Measurements from ENCODE around the gene RPS5.
"Not testable (repeated sequence)": the region's sequence is repeated elsewhere in the genome, so short reads cannot be mapped to it uniquely, and the experiment has no call there.

RPS5 gene

DNA sequence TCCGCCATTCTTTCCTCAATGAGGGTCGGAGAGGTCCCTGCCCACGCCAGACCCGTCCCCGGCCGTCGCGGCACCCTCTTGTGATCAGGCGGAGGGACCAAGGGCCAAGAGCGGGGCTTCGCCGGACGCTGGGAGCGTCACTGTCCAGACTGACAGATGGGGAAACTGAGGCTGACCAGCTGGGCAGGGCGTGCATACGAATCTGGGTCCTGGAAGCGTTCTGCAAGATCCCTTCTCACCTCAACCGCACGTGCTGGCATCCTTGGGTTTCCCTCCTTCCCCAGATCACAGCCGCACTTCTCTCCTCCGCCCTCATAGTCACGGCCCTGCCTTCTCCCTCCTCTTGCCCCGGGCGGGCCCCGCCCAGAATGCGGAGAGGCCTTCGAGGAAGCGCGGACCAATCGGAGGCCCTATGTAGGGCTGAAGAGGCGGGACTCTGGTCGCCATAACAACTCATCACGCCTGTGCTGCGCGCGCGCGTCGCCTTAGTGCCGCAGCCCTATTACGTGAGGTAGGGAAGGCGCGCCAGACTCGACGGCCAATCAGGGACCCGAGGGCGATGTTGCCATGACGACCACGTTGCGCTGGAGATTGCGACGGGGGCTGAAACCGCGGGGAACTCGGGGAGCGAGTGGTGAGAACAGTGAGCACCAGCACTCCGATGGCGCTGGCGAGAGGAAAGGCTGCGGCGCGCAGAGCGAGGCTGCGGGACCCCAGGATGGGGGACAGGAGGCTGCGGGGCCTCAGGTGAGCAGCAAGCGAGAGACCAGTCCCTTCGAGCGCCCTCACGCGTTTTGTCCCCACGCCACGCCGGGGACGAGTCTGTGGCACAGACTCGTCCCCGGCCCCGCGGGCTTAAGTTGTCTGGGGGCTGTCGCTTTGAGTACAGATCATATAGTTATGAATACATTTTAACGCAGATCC is 14.1 kb downstream of the RPS5 start:
- peak overlapping the region; percentile 36 for H3K27ac ChIP-seq
- in situ Hi-C loops (cut with HindIII; ENCODE audit: low pct_ligation_motif_present, low sequenced_read_pairs): no loop called here
- peak; percentile 99 for DNase-seq
- no peaks in the 10 kb centered on the region for H3K36me3 ChIP-seq (replicated peaks)
- TF ChIP-seq, protein P1, sequence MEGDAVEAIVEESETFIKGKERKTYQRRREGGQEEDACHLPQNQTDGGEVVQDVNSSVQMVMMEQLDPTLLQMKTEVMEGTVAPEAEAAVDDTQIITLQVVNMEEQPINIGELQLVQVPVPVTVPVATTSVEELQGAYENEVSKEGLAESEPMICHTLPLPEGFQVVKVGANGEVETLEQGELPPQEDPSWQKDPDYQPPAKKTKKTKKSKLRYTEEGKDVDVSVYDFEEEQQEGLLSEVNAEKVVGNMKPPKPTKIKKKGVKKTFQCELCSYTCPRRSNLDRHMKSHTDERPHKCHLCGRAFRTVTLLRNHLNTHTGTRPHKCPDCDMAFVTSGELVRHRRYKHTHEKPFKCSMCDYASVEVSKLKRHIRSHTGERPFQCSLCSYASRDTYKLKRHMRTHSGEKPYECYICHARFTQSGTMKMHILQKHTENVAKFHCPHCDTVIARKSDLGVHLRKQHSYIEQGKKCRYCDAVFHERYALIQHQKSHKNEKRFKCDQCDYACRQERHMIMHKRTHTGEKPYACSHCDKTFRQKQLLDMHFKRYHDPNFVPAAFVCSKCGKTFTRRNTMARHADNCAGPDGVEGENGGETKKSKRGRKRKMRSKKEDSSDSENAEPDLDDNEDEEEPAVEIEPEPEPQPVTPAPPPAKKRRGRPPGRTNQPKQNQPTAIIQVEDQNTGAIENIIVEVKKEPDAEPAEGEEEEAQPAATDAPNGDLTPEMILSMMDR (IDR thresholded peaks at IDR 0.05; ENCODE audit: low read depth, low read length, missing control alignments): no peak
- H3K4me3 ChIP-seq (ENCODE audit: low read depth, low read length): peak overlapping the region; percentile 75
- H3K27me3 ChIP-seq (replicated peaks): no peaks in the 10 kb centered on the region

DNA sequence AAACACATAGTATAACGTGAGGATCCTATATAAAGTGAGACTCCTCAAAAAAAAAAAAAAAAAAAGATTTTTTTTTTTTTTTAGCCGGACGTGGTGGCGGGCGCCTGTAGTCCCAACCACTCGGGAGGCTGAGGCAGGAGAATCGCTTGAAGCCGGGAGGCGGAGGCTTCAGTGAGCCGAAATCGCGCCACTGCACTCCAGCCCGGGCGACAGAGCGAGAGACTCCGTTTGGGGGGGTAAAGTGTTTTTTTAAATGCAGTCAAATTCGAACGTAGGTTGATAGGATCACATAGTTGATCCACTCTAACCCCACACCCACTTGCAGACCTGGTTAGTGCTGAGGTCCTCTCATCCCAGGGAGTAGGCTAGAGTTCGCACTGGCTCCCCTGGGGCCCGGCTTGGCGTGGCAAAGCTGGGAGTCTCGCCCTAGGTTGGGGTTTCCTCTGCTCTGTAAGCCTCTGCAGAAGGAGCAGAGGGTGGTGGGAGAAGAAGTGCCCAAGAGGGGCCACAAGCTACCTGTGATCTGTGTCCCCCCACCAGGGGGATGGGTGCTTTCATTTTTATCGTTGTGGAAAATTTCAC is 14.9 kb downstream of the RPS5 start:
- no peak overlapping the region for H3K27ac ChIP-seq
- in situ Hi-C loops (cut with HindIII; ENCODE audit: low pct_ligation_motif_present, low sequenced_read_pairs): no loop called here
- peak overlapping the region; percentile 75 for H3K4me3 ChIP-seq (ENCODE audit: low read depth, low read length)
- no peaks in the 10 kb centered on the region for H3K27me3 ChIP-seq (replicated peaks)
- TF ChIP-seq, protein P1 (IDR thresholded peaks at IDR 0.05; ENCODE audit: low read depth, low read length, missing control alignments): no peak
- H3K36me3 ChIP-seq (replicated peaks): no peaks in the 10 kb centered on the region
- DNase-seq: no peak

DNA sequence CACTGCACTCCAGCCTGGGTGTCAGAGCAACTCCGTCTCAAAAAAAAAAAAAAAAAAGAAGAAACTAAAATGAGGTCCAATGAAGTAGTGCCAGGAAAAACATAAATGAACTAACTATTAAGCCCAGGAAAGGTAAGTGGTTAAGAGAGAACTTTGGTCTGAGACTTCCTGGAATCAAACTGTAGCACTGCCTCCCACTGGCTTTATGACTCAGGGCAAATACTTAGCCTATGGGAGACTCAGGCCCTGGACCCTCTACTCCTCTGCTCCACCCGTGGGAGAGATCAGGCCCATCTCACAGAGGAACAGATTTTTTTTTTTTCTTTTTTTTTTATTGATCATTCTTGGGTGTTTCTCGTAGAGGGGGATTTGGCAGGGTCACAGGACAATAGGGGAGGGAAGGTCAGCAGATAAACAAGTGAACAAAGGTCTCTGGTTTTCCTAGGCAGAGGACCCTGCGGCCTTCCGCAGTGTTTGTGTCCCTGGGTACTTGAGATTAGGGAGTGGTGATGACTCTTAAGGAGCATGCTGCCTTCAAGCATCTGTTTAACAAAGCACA is 16.9 kb downstream of the RPS5 start:
- in situ Hi-C loops (cut with HindIII; ENCODE audit: low pct_ligation_motif_present, low sequenced_read_pairs): not testable (repeated sequence)

DNA sequence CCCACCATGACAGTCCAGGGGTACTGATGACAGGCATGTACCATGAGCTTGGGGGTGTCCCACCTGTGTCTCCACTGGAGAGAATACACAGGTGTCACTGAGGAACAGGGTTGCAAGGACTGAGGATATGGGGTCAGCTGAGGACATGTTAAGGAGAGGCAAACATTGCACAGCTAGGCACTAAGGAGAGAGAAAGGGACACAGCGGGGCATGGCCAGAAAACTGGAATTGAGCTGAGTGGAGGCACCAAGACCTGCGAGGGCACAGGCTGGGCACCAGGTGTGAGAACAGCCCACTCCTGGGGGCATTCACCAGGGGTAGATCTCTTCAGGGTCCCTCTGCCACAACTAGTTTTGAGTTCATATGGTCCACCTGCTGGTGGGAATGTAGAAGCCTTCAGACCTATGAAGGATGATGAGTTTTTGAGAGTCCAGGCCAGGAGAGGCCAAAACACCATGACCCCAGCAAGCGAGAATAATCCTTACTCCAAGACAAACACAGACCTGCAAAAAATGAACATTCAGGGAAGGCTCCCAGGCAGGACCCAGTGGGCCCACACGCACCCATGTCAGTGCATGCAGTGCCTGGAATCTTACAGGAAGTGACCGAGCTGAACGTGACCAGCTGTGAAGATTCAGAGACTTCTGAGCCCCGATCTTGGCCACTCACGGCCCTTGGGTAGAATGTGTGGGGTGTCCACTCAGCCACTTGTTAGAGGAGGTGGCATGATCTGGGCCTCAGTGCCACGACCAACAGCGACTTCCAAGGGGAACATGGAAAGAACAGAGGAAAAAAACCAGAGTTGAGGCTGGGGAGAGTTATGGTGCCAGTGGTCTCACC is 20.0 kb downstream of the RPS5 start:
- H3K27ac ChIP-seq: no peak overlapping the region
- H3K36me3 ChIP-seq (replicated peaks): no peaks in the 10 kb centered on the region
- TF ChIP-seq, protein P1 (IDR thresholded peaks at IDR 0.05; ENCODE audit: low read depth, low read length, missing control alignments): peak; percentile 53
- DNase-seq: no peak
- in situ Hi-C loops (cut with HindIII; ENCODE audit: low pct_ligation_motif_present, low sequenced_read_pairs): no loop called here
- peak overlapping the region; percentile 95 for H3K4me3 ChIP-seq (ENCODE audit: low read depth, low read length)
- H3K27me3 ChIP-seq (replicated peaks): no peaks in the 10 kb centered on the region

More for the DNA sequence above, 16.9 kb downstream of the RPS5 start:
- H3K4me3 ChIP-seq (ENCODE audit: low read depth, low read length); H3K27ac ChIP-seq; H3K27me3 ChIP-seq (replicated peaks); DNase-seq; H3K36me3 ChIP-seq (replicated peaks): not testable (repeated sequence)

DNA sequence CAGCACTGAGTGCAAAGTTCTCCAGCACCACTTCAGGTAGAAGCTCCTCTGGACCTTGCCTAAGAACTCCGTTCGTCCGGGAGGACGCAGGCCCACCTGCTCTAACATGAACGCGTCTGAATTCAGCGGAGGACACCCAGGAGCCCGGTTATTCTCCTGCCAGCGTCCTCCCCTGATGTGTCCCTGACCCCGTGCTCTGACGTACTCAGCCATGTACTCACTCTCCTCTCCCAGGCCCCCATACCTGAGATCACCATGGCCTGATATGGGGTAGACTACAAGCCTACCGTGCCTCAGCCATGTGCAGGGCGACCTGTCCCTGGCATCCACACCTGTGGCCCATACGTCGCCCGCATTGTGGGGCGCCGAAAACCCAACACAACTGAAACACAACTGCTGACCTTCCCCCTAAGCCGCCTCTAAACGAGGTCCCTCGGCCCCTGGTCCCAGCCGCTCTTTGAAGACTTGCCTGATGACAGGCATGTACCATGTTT is 20.6 kb downstream of the RPS5 start:
- Histone ChIP-seq H3K27ac (peak overlapping the region; percentile 51), H3K27me3 (replicated peaks) (no peaks in the 10 kb centered on the region), H3K4me3 (ENCODE audit: low read depth, low read length) (peak overlapping the region; percentile 95), H3K36me3 (replicated peaks) (no peaks in the 10 kb centered on the region)
- TF ChIP-seq, protein P1 (IDR thresholded peaks at IDR 0.05; ENCODE audit: low read depth, low read length, missing control alignments): no peak
- in situ Hi-C loops (cut with HindIII; ENCODE audit: low pct_ligation_motif_present, low sequenced_read_pairs): no loop called here
- DNase-seq: no peak

Data from brain microvascular endothelial cell (primary cell).